ENCODE measurements around the gene NUAK1. TPM values are rescaled to one million over a fixed set of nuclear protein-coding genes. Genes with fewer than 3 reads are reported as not detected.

Gene NUAK1
- polyA plus RNA-seq, 10 donors = 10.7 to 15.7 (median 12.1) TPM

Other genes with a start within 250 kb of the NUAK1 start
- 100 to 1,000 TPM in 5 of 10 donors, 10 to 100 TPM in 5; 76.9 to 139 (median 98.1) TPM for gene CKAP4, start 109.1 kb upstream of the NUAK1 start, polyA plus RNA-seq (ENCODE audit: insufficient read length in 10 of 10)
- 10 to 100 TPM in 6 of 10 donors, 1 to 10 TPM in 4; 8.5 to 16.9 (median 10.4) TPM for gene TCP11L2, start 163.8 kb upstream of the NUAK1 start, polyA plus RNA-seq (ENCODE audit: insufficient read length in 10 of 10)
- 10 to 100 TPM in 9 of 10 donors, 1 to 10 TPM in 1; 9.8 to 14.8 (median 12.1) TPM for gene POLR3B, start 218.8 kb upstream of the NUAK1 start, polyA plus RNA-seq (ENCODE audit: insufficient read length in 10 of 10)